GM13977 (cell line): ENCODE measurements around the gene GAPDH.
"Not testable (repeated sequence)": the region's sequence is repeated elsewhere in the genome, so short reads cannot be mapped to it uniquely, and the experiment has no call there.

Source experiments
- DNase-seq: peaks from one replicate; pipeline ENCODE4 v3.0.0; 2012; ENCODE audit warnings: low spot score
- in situ Hi-C: fragments of 300-500 bp; cut with MboI; formaldehyde crosslinking; loops from one replicate; pipeline ENCODE4 v1.12.0; 2022; ENCODE audit warnings: low sequenced_read_pairs, low pct_unique_long_range_greater_than_20kb, mixed read lengths, inconsistent platforms; ENCODE audit not compliant: unreplicated experiment
- TF ChIP-seq, protein P1 (sequence below): IDR thresholded peaks from 2 replicates; pipeline ENCODE4 v1.5.1; 2012; ENCODE audit warnings: mild to moderate bottlenecking, control low read depth; ENCODE audit not compliant: insufficient read depth; ENCODE audit errors: extremely low read depth, missing control alignments

GAPDH gene

GRCh38 chr12:6494258-6494743 lies 40.0 kb upstream of the GAPDH start:
- in situ Hi-C loops = no loop called here
- TF ChIP-seq, protein P1, sequence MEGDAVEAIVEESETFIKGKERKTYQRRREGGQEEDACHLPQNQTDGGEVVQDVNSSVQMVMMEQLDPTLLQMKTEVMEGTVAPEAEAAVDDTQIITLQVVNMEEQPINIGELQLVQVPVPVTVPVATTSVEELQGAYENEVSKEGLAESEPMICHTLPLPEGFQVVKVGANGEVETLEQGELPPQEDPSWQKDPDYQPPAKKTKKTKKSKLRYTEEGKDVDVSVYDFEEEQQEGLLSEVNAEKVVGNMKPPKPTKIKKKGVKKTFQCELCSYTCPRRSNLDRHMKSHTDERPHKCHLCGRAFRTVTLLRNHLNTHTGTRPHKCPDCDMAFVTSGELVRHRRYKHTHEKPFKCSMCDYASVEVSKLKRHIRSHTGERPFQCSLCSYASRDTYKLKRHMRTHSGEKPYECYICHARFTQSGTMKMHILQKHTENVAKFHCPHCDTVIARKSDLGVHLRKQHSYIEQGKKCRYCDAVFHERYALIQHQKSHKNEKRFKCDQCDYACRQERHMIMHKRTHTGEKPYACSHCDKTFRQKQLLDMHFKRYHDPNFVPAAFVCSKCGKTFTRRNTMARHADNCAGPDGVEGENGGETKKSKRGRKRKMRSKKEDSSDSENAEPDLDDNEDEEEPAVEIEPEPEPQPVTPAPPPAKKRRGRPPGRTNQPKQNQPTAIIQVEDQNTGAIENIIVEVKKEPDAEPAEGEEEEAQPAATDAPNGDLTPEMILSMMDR = no peak
- DNase-seq = no peak

DNA sequence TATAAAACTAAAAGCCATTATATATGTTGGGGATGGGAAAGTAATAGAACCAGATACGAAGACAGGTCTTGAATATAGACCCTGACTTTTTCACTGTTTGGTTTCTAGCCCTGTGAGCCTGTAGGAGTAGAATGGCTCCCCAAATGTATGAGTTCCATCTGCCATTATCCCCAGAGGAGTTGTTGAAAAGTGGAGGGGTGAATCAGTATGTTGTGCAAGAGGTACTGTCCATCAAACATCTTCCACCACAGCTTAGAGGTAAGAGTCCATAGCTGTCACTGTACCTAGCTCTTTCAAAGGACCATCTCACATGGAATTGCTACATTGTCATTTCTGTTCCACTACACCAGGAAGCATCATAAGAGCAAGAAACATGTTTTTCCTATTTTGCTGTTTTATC lies 39.3 kb upstream of the GAPDH start:
- TF ChIP-seq, protein P1 = no peak
- in situ Hi-C loops = no loop called here
- no peak for DNase-seq

DNA sequence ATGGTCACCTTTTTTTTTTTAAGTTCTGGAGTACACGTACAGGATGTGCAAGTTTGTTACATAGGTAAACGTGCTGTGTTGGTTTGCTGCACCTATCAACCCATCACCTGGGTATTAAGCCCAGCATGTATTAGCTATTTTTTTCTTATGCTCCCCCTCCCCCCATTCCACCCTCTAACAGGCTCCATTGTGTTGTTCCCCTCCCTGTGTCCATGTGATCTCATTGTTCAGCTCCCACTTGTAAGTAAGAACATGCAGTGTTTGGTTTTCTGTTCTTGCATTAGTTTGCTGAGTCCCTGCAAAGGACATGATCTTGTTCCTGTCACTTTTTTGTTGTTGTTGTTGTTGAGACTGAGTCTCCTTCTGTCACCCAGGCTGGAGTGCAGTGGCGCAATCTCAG lies 37.0 kb upstream of the GAPDH start:
- DNase-seq, in situ Hi-C loops: not testable (repeated sequence)

GRCh38 chr12:6500466-6500865 lies 33.9 kb upstream of the GAPDH start:
- DNase-seq = no peak
- TF ChIP-seq, protein P1 = no peak
- in situ Hi-C loops = no loop called here

- no peak for DNase-seq
- TF ChIP-seq, protein P1 = no peak
- in situ Hi-C loops = no loop called here
Observed at GRCh38 chr12:6507102-6507998, 27.0 kb upstream of the GAPDH start.

GRCh38 chr12:6508087-6508486 lies 26.2 kb upstream of the GAPDH start:
- in situ Hi-C loops = no loop called here
- no peak for DNase-seq
- TF ChIP-seq, protein P1 = no peak

- in situ Hi-C loops = no loop called here
- TF ChIP-seq, protein P1 = no peak
- DNase-seq = no peak
Observed at GRCh38 chr12:6520186-6520585, 14.1 kb upstream of the GAPDH start.
